ENCODE measurements around the gene NIM1K. TPM values are rescaled to one million over a fixed set of nuclear protein-coding genes. Genes with fewer than 3 reads are reported as not detected.
"Not testable (repeated sequence)": the region's sequence is repeated elsewhere in the genome, so short reads cannot be mapped to it uniquely, and the experiment has no call there.

NIM1K gene
- total RNA-seq, 1 donor from 2014 or later = not detected

- Histone ChIP-seq H3K36me3 (peaks cover 0 to 2% of the 10 kb centered on the region in 2 donors), H3K27ac (no peak overlapping the region), H3K9me3 (no peaks in the 10 kb centered on the region), H3K4me1 (no peaks in the 10 kb centered on the region), H3K4me3 (no peak overlapping the region), H3K27me3 (no peaks in the 10 kb centered on the region)
- no peak for TF ChIP-seq CTCF (IDR thresholded peaks at IDR 0.05)
- TF ChIP-seq POLR2A (IDR thresholded peaks at IDR 0.05) = no peak
- no peak for TF ChIP-seq POLR2AphosphoS5 (IDR thresholded peaks at IDR 0.05; ENCODE audit: insufficient read depth in 1 of 2, low read depth in 1 of 2)
- no peak for DNase-seq (ENCODE audit: extremely low spot score in 2 of 2)
- intact Hi-C loops (cut with DNase I) = no loop called here
These were observed 35.6 kb upstream of the NIM1K start for GRCh38 chr5:43156388-43156787.

GRCh38 chr5:43157068-43157467, 35.0 kb upstream of the NIM1K start:
- TF ChIP-seq POLR2A (IDR thresholded peaks at IDR 0.05) (no peak), POLR2AphosphoS5 (IDR thresholded peaks at IDR 0.05; ENCODE audit: insufficient read depth in 1 of 2, low read depth in 1 of 2) (no peak), CTCF (IDR thresholded peaks at IDR 0.05) (no peak)
- DNase-seq (ENCODE audit: extremely low spot score in 2 of 2) = no peak
- Histone ChIP-seq H3K4me3 (no peak overlapping the region), H3K36me3 (peaks cover 0 to 9% of the 10 kb centered on the region in 2 donors), H3K27ac (no peak overlapping the region), H3K9me3 (no peaks in the 10 kb centered on the region), H3K27me3 (no peaks in the 10 kb centered on the region), H3K4me1 (no peaks in the 10 kb centered on the region)
- intact Hi-C loops (cut with DNase I) = no loop called here

- Histone ChIP-seq H3K9me3 (no peaks in the 10 kb centered on the region), H3K27ac (no peak overlapping the region), H3K27me3 (no peaks in the 10 kb centered on the region), H3K4me3 (no peak overlapping the region), H3K4me1 (no peaks in the 10 kb centered on the region), H3K36me3 (peaks cover 0 to 20% of the 10 kb centered on the region in 2 donors)
- no peak for DNase-seq (ENCODE audit: extremely low spot score in 2 of 2)
- TF ChIP-seq POLR2A (IDR thresholded peaks at IDR 0.05) (no peak), POLR2AphosphoS5 (IDR thresholded peaks at IDR 0.05; ENCODE audit: insufficient read depth in 1 of 2, low read depth in 1 of 2) (no peak), CTCF (IDR thresholded peaks at IDR 0.05) (no peak)
- intact Hi-C loops (cut with DNase I) = no loop called here
These were observed 30.8 kb upstream of the NIM1K start for GRCh38 chr5:43161244-43161643.

- intact Hi-C loops (cut with DNase I); H3K9me3 ChIP-seq; DNase-seq (ENCODE audit: extremely low spot score in 2 of 2); H3K4me3 ChIP-seq; H3K4me1 ChIP-seq; H3K27me3 ChIP-seq; H3K27ac ChIP-seq: not testable (repeated sequence)
- H3K36me3 ChIP-seq = peaks cover 0 to 31% of the 10 kb centered on the region in 2 donors
These were observed 27.2 kb upstream of the NIM1K start for GRCh38 chr5:43164801-43165200.

GRCh38 chr5:43165323-43165722, 26.7 kb upstream of the NIM1K start:
- DNase-seq (ENCODE audit: extremely low spot score in 2 of 2) = no peak
- H3K36me3 ChIP-seq = peaks cover 0 to 31% of the 10 kb centered on the region in 2 donors
- no peaks in the 10 kb centered on the region for H3K27me3 ChIP-seq
- intact Hi-C loops (cut with DNase I) = no loop called here
- TF ChIP-seq POLR2AphosphoS5 (IDR thresholded peaks at IDR 0.05; ENCODE audit: insufficient read depth in 1 of 2, low read depth in 1 of 2) = no peak
- no peak for TF ChIP-seq POLR2A (IDR thresholded peaks at IDR 0.05)
- no peak for TF ChIP-seq CTCF (IDR thresholded peaks at IDR 0.05)
- no peak overlapping the region for H3K27ac ChIP-seq
- no peaks in the 10 kb centered on the region for H3K9me3 ChIP-seq
- H3K4me3 ChIP-seq = no peak overlapping the region
- no peaks in the 10 kb centered on the region for H3K4me1 ChIP-seq

- Histone ChIP-seq H3K36me3 (peaks cover 0 to 19% of the 10 kb centered on the region in 2 donors), H3K27ac (no peak overlapping the region)
- TF ChIP-seq CTCF (IDR thresholded peaks at IDR 0.05) (no peak), POLR2A (IDR thresholded peaks at IDR 0.05) (no peak), POLR2AphosphoS5 (IDR thresholded peaks at IDR 0.05; ENCODE audit: insufficient read depth in 1 of 2, low read depth in 1 of 2) (no peak)
These were observed 23.9 kb upstream of the NIM1K start for GRCh38 chr5:43168175-43168574.

More at GRCh38 chr5:43168175-43168574, 23.9 kb upstream of the NIM1K start:
- H3K27me3 ChIP-seq = no peaks in the 10 kb centered on the region
- H3K4me1 ChIP-seq = no peaks in the 10 kb centered on the region
- H3K4me3 ChIP-seq = no peak overlapping the region
- no peak for DNase-seq (ENCODE audit: extremely low spot score in 2 of 2)
- intact Hi-C loops (cut with DNase I) = no loop called here
- no peaks in the 10 kb centered on the region for H3K9me3 ChIP-seq

Data from vagina (tissue), 2 donors.